WTC11 (cell line): ENCODE measurements around the gene CACNA1D. TPM values are rescaled to one million over a fixed set of nuclear protein-coding genes. Genes with fewer than 3 reads are reported as not detected.

Experiments
- ATAC-seq: fragments of 200-7000 bp; cut with Tn5 transposase; 2 replicates; pipeline ENCODE4 v1.10.0; 2021; ENCODE audit warnings: mild to moderate bottlenecking, moderate library complexity
- CTCF ChIA-PET: fragments of 300-600 bp; sonication (Branson Sonifier 250); formaldehyde crosslinking; loops from one replicate; lab custom pipeline; 2021; ENCODE audit warnings: antibody characterized with exemption; lab: Charles Lee
- POLR2A ChIA-PET: fragments of 350-600 bp; sonication (Branson Sonifier 250); formaldehyde crosslinking; loops from one replicate; lab custom pipeline; 2021; ENCODE audit warnings: antibody characterized with exemption; lab: Charles Lee
- DNase-seq: peaks from one replicate; pipeline ENCODE4 v3.0.0; 2021; ENCODE audit warnings: low spot score
- H3K27ac Mint-ChIP-seq: 2 replicates; pipeline ENCODE4 v1.8.0; 2021; ENCODE audit warnings: mixed read lengths
- H3K27me3 Mint-ChIP-seq: 2 replicates; pipeline ENCODE4 v1.8.0; 2021; ENCODE audit warnings: low read depth, mild to moderate bottlenecking, moderate library complexity, mixed read lengths
- H3K36me3 Mint-ChIP-seq: 2 replicates; pipeline ENCODE4 v1.8.0; 2021; ENCODE audit warnings: mixed read lengths
- H3K4me1 Mint-ChIP-seq: 2 replicates; pipeline ENCODE4 v1.8.0; 2022; ENCODE audit warnings: mixed read lengths
- H3K4me3 Mint-ChIP-seq: 2 replicates; pipeline ENCODE4 v1.8.0; 2021; ENCODE audit warnings: mild to moderate bottlenecking, moderate library complexity, mixed read lengths
- H3K9me3 Mint-ChIP-seq: 2 replicates; pipeline ENCODE4 v1.8.0; 2021; ENCODE audit warnings: mixed read lengths
- CREB1 ChIP-seq: sonication (generic); formaldehyde crosslinking; IDR thresholded peaks from 2 replicates; pipeline ENCODE4 v1.8.0; 2023; ENCODE audit warnings: mild to moderate bottlenecking, missing genetic modification reagents
- CREM ChIP-seq: sonication (generic); formaldehyde crosslinking; IDR thresholded peaks from 2 replicates; pipeline ENCODE4 v1.8.1; 2022; ENCODE audit warnings: mild to moderate bottlenecking, missing genetic modification reagents, moderate library complexity
- ESRRA ChIP-seq: sonication (generic); formaldehyde crosslinking; IDR thresholded peaks from 2 replicates; pipeline ENCODE4 v1.8.1; 2022; ENCODE audit warnings: mild to moderate bottlenecking, missing genetic modification reagents, borderline replicate concordance
- FOXK1 ChIP-seq: sonication (generic); formaldehyde crosslinking; IDR thresholded peaks from 2 replicates; pipeline ENCODE4 v1.8.0; 2022; ENCODE audit warnings: mild to moderate bottlenecking, moderate library complexity, missing genetic modification reagents
- GABPB1 ChIP-seq: sonication (generic); formaldehyde crosslinking; IDR thresholded peaks from 2 replicates; pipeline ENCODE4 v1.8.1; 2023; ENCODE audit warnings: mild to moderate bottlenecking, missing genetic modification reagents
- KAT7 ChIP-seq: sonication (generic); formaldehyde crosslinking; IDR thresholded peaks from 2 replicates; pipeline ENCODE4 v1.8.1; 2023; ENCODE audit warnings: missing genetic modification reagents, mild to moderate bottlenecking, borderline replicate concordance
- MAX ChIP-seq: sonication (generic); formaldehyde crosslinking; IDR thresholded peaks from 2 replicates; pipeline ENCODE4 v1.8.0; 2022; ENCODE audit warnings: mild to moderate bottlenecking, missing genetic modification reagents
- NR3C1 ChIP-seq: sonication (generic); formaldehyde crosslinking; conservative IDR thresholded peaks from 2 replicates; pipeline ENCODE4 v1.8.1; 2023; ENCODE audit warnings: low read depth, mild to moderate bottlenecking, missing genetic modification reagents
- OVOL2 ChIP-seq: fragments of 250-450 bp; sonication (Bioruptor Pico); IDR thresholded peaks from 2 replicates; pipeline ENCODE4 v1.9.0; 2021; ENCODE audit warnings: mild to moderate bottlenecking, borderline replicate concordance
- RELA ChIP-seq: sonication (generic); formaldehyde crosslinking; IDR thresholded peaks from 2 replicates; pipeline ENCODE4 v1.8.1; 2022; ENCODE audit warnings: missing genetic modification reagents, mild to moderate bottlenecking, borderline replicate concordance
- SMAD4 ChIP-seq: sonication (generic); formaldehyde crosslinking; IDR thresholded peaks from 2 replicates; pipeline ENCODE4 v1.8.0; 2022; ENCODE audit warnings: mild to moderate bottlenecking, missing genetic modification reagents
- SOX15 ChIP-seq: fragments of 250-450 bp; sonication (Bioruptor Pico); IDR thresholded peaks from 2 replicates; pipeline ENCODE4 v1.9.0; 2021; ENCODE audit warnings: mild to moderate bottlenecking
- SP1 ChIP-seq: sonication (generic); formaldehyde crosslinking; conservative IDR thresholded peaks from 2 replicates; pipeline ENCODE4 v1.8.1; 2022; ENCODE audit warnings: missing genetic modification reagents
- TEAD1 ChIP-seq: sonication (generic); formaldehyde crosslinking; IDR thresholded peaks from 2 replicates; pipeline ENCODE4 v1.8.0; 2022; ENCODE audit warnings: mild to moderate bottlenecking, missing genetic modification reagents
- TEAD4 ChIP-seq: sonication (generic); formaldehyde crosslinking; IDR thresholded peaks from 2 replicates; pipeline ENCODE4 v1.8.0; 2022; ENCODE audit warnings: mild to moderate bottlenecking, missing genetic modification reagents
- ZNF138 ChIP-seq: sonication (generic); formaldehyde crosslinking; conservative IDR thresholded peaks from 2 replicates; pipeline ENCODE4 v1.8.1; 2022; ENCODE audit warnings: mild to moderate bottlenecking, moderate library complexity, missing genetic modification reagents
- ZNF263 ChIP-seq: sonication (generic); formaldehyde crosslinking; IDR thresholded peaks from 2 replicates; pipeline ENCODE4 v1.8.1; 2022; ENCODE audit warnings: low read depth, mild to moderate bottlenecking, moderate library complexity, missing genetic modification reagents
- total RNA-seq: library from RNA; stranded (reverse); gene quantifications from 3 replicates; pipeline ENCODE4 v1.2.3, GENCODE V29; 2021
- TF ChIP-seq, protein P1 (sequence below): fragments of 250-450 bp; sonication (Bioruptor Pico); IDR thresholded peaks from 2 replicates; pipeline ENCODE4 v2.1.2; 2022; ENCODE audit warnings: mild to moderate bottlenecking, moderate library complexity
- TF ChIP-seq, protein P2 (sequence below): sonication (generic); formaldehyde crosslinking; IDR thresholded peaks from 2 replicates; pipeline ENCODE4 v1.8.1; 2023; ENCODE audit warnings: mild to moderate bottlenecking, missing genetic modification reagents, borderline replicate concordance
- TF ChIP-seq, protein P3 (sequence below): fragments of 250-450 bp; sonication (Bioruptor Pico); conservative IDR thresholded peaks from 2 replicates; pipeline ENCODE4 v1.9.0; 2021; ENCODE audit warnings: mild to moderate bottlenecking
- TF ChIP-seq, protein P4 (sequence below): sonication (generic); formaldehyde crosslinking; IDR thresholded peaks from 2 replicates; pipeline ENCODE4 v1.8.0; 2022; ENCODE audit warnings: mild to moderate bottlenecking, missing genetic modification reagents

The CACNA1D gene
- total RNA-seq, 1 experiment from 2014 or later: 2.3 TPM

DNA sequence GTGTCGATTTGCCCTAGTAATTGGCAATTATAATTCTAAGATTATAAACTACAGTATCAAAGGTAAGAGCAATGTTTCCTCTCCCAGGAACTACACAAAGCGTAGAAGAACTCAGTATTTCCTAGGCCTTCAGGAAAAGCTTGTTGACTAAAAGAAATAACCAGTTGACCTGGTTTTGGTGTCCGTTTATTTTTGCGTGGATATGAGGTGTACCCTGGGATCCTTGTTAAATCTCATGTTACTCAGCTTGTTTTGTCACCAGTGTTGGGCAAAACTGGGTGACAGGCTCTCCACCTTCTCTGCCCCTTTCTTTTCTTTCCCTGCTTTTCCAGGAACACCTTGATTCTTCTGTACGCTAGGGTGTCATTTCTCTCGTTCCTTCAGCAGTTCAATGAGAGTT lies 97.2 kb downstream of the CACNA1D start:
- H3K36me3 Mint-ChIP-seq: no peaks in the 10 kb centered on the region
- no peak for ATAC-seq
- CTCF ChIA-PET: no interaction called here

GRCh38 chr3:53592862-53593261 lies 98.5 kb downstream of the CACNA1D start:
- 0 out of 2 replicates have a peak, but pooled peaks cover 6% of the 10 kb centered on the region for H3K4me1 Mint-ChIP-seq
- no peak for DNase-seq
- H3K27me3 Mint-ChIP-seq: no peaks in the 10 kb centered on the region
- ChIA-PET CTCF (interaction anchor here (0.8 kb wide), 1 partner anchor 15 kb away, joined by 3 read pairs; no protein-coding TSS in a partner anchor), POLR2A (interaction anchor here (0.9 to 1.0 kb wide), 2 partner anchors 20 to 193 kb away, joined by 3 read pairs; no protein-coding TSS in a partner anchor)
- H3K9me3 Mint-ChIP-seq: peaks cover 15% of the 10 kb centered on the region
- no peak for TF ChIP-seq CREB1 (CRISPR knock-in tag)
- TF ChIP-seq OVOL2 (CRISPR knock-in tag): no peak
- TF ChIP-seq TEAD4: no peak
- TF ChIP-seq, protein P1, sequence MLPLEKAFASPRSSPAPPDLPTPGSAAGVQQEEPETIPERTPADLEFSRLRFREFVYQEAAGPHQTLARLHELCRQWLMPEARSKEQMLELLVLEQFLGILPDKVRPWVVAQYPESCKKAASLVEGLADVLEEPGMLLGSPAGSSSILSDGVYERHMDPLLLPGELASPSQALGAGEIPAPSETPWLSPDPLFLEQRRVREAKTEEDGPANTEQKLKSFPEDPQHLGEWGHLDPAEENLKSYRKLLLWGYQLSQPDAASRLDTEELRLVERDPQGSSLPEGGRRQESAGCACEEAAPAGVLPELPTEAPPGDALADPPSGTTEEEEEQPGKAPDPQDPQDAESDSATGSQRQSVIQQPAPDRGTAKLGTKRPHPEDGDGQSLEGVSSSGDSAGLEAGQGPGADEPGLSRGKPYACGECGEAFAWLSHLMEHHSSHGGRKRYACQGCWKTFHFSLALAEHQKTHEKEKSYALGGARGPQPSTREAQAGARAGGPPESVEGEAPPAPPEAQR: no peak
- no peak for TF ChIP-seq RELA (CRISPR knock-in tag)
- no peak for TF ChIP-seq NR3C1 (CRISPR knock-in tag)
- TF ChIP-seq ZNF263: no peak
- no peak for ATAC-seq
- no peak overlapping the region for H3K27ac Mint-ChIP-seq
- no peaks in the 10 kb centered on the region for H3K36me3 Mint-ChIP-seq
- no peak overlapping the region for H3K4me3 Mint-ChIP-seq

More for the DNA sequence above, 97.2 kb downstream of the CACNA1D start:
- TF ChIP-seq, protein P2, sequence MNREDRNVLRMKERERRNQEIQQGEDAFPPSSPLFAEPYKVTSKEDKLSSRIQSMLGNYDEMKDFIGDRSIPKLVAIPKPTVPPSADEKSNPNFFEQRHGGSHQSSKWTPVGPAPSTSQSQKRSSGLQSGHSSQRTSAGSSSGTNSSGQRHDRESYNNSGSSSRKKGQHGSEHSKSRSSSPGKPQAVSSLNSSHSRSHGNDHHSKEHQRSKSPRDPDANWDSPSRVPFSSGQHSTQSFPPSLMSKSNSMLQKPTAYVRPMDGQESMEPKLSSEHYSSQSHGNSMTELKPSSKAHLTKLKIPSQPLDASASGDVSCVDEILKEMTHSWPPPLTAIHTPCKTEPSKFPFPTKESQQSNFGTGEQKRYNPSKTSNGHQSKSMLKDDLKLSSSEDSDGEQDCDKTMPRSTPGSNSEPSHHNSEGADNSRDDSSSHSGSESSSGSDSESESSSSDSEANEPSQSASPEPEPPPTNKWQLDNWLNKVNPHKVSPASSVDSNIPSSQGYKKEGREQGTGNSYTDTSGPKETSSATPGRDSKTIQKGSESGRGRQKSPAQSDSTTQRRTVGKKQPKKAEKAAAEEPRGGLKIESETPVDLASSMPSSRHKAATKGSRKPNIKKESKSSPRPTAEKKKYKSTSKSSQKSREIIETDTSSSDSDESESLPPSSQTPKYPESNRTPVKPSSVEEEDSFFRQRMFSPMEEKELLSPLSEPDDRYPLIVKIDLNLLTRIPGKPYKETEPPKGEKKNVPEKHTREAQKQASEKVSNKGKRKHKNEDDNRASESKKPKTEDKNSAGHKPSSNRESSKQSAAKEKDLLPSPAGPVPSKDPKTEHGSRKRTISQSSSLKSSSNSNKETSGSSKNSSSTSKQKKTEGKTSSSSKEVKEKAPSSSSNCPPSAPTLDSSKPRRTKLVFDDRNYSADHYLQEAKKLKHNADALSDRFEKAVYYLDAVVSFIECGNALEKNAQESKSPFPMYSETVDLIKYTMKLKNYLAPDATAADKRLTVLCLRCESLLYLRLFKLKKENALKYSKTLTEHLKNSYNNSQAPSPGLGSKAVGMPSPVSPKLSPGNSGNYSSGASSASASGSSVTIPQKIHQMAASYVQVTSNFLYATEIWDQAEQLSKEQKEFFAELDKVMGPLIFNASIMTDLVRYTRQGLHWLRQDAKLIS (CRISPR knock-in tag): no peak
- TF ChIP-seq, protein P3, sequence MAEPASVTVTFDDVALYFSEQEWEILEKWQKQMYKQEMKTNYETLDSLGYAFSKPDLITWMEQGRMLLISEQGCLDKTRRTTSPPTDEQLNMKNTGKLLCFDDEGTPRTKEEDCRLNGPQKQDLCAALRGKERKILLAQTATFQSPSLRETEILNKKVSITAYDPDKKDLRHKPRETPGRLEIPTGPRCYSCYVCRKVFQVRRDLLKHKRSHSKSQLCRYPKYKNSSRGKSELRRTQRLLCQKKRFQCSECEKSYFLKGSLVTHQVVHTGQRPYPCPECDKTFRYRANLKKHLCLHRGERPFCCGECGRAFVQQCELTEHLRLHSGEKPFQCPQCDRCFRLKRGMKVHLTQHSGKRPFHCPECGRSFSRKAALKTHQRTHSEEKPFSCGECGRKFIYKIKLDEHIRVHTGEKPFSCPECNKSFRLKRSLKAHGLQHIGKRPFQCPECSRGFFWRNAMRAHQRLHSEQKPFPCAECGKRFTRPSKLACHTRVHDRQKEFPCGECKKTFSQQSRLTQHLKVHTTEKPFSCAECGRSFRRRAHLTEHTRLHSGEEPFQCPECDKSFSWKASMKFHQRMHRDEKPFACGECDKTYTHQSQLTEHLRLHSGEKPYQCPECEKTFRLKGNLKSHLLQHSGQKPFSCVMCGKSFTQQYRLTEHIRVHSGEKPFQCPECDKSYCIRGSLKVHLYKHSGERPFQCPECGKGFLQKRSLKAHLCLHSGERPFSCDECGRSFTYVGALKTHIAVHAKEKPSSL (CRISPR knock-in tag): no peak
- POLR2A ChIA-PET: no interaction called here
- Mint-ChIP-seq H3K27me3 (no peaks in the 10 kb centered on the region), H3K4me3 (no peak overlapping the region), H3K4me1 (0 out of 2 replicates have a peak, but pooled peaks cover 6% of the 10 kb centered on the region), H3K27ac (no peak overlapping the region), H3K9me3 (peaks cover 13% of the 10 kb centered on the region)
- no peak for DNase-seq

- ATAC-seq: no peak
- H3K27me3 Mint-ChIP-seq: no peaks in the 10 kb centered on the region
- CTCF ChIA-PET: interaction anchor here (0.8 to 1.3 kb wide), 2 partner anchors 16 to 100 kb away, joined by 3 to 4 read pairs; partner anchors contain the start of gene CACNA1D
- TF ChIP-seq NR3C1 (CRISPR knock-in tag) (no peak), TEAD1 (CRISPR knock-in tag) (no peak), SMAD4 (CRISPR knock-in tag) (no peak), GABPB1 (CRISPR knock-in tag) (no peak), KAT7 (CRISPR knock-in tag) (no peak), SOX15 (CRISPR knock-in tag) (no peak), FOXK1 (CRISPR knock-in tag) (no peak), CREM (no peak), ZNF138 (CRISPR knock-in tag) (no peak), OVOL2 (CRISPR knock-in tag) (no peak), ESRRA (CRISPR knock-in tag) (no peak), SP1 (CRISPR knock-in tag) (no peak), MAX (CRISPR knock-in tag) (no peak)
- TF ChIP-seq, protein P4, sequence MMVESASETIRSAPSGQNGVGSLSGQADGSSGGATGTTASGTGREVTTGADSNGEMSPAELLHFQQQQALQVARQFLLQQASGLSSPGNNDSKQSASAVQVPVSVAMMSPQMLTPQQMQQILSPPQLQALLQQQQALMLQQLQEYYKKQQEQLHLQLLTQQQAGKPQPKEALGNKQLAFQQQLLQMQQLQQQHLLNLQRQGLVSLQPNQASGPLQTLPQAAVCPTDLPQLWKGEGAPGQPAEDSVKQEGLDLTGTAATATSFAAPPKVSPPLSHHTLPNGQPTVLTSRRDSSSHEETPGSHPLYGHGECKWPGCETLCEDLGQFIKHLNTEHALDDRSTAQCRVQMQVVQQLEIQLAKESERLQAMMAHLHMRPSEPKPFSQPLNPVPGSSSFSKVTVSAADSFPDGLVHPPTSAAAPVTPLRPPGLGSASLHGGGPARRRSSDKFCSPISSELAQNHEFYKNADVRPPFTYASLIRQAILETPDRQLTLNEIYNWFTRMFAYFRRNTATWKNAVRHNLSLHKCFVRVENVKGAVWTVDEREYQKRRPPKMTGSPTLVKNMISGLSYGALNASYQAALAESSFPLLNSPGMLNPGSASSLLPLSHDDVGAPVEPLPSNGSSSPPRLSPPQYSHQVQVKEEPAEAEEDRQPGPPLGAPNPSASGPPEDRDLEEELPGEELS (CRISPR knock-in tag): no peak
Observed at GRCh38 chr3:53593611-53594010, 99.2 kb downstream of the CACNA1D start.

More at GRCh38 chr3:53593611-53594010, 99.2 kb downstream of the CACNA1D start:
- 0 out of 2 replicates have a peak, but pooled peaks cover 6% of the 10 kb centered on the region for H3K4me1 Mint-ChIP-seq
- no peaks in the 10 kb centered on the region for H3K36me3 Mint-ChIP-seq
- H3K9me3 Mint-ChIP-seq: peaks cover 15% of the 10 kb centered on the region
- no peak overlapping the region for H3K27ac Mint-ChIP-seq
- no peak overlapping the region for H3K4me3 Mint-ChIP-seq
- POLR2A ChIA-PET: no interaction called here
- no peak for DNase-seq
